ENCODE results near the gene PPIG. TPM values are rescaled to one million over a fixed set of nuclear protein-coding genes. Genes with fewer than 3 reads are reported as not detected.

The PPIG gene
- total RNA-seq, 1 experiment from 2014 or later, result 28.4 TPM

Other genes with a start within 250 kb of the PPIG start
- gene LRP2, start 221.8 kb upstream of the PPIG start, total RNA-seq (2021), result not detected in 2 replicates
- 0.31 and 0.38 TPM in 2 replicates for gene BBS5, start 104.9 kb upstream of the PPIG start, total RNA-seq (2021)
- not detected in 2 replicates for gene KLHL41, start 74.6 kb upstream of the PPIG start, total RNA-seq (2021)
- gene FASTKD1, start 10.5 kb upstream of the PPIG start, total RNA-seq (2021), result 19.2 and 22.5 TPM in 2 replicates
- 0.96 TPM in 1 of 2 replicates, not detected in the other for gene CFAP210, start 110.1 kb downstream of the PPIG start, total RNA-seq (2021)
- gene PHOSPHO2, start 110.1 kb downstream of the PPIG start, total RNA-seq (2021), result 5.3 and 5.9 TPM in 2 replicates
- 6.0 and 7.5 TPM in 2 replicates for gene KLHL23, start 149.5 kb downstream of the PPIG start, total RNA-seq (2021)
- 53.8 and 71.3 TPM in 2 replicates for gene SSB, start 214.5 kb downstream of the PPIG start, total RNA-seq (2021)
- gene METTL5, start 240.6 kb downstream of the PPIG start, total RNA-seq (2021), result 51.1 and 61.4 TPM in 2 replicates
- 10.9 and 21.9 TPM in 2 replicates for gene UBR3, start 243.1 kb downstream of the PPIG start, total RNA-seq (2021)

All from PC-9 (cell line).